Measurements from ENCODE around the gene MC2R.

- TF ChIP-seq CTCF (IDR thresholded peaks at IDR 0.05) (no peak), POLR2A (IDR thresholded peaks at IDR 0.05; ENCODE audit: low read depth) (no peak)
These were observed at the start of gene MC2R for GRCh38 chr18:13915391-13915790.

Data from esophagus muscularis mucosa (tissue), 3 donors.